GM23338 (cell line): ENCODE data around the gene PTPRN2. TPM values are rescaled to one million over a fixed set of nuclear protein-coding genes. Genes with fewer than 3 reads are reported as not detected.

Experiments
- ATAC-seq: fragments of 200-7000 bp; cut with Tn5 transposase; 3 replicates; pipeline ENCODE4 v1.9.1; 2020
- DNase-seq: peaks from one replicate; pipeline ENCODE4 v3.0.0-alpha.2; 2015; ENCODE audit warnings: low spot score
- H2AFZ ChIP-seq: fragments of 200-600 bp; sonication (generic); 2 replicates; pipeline ENCODE4 v1.8.0; 2016; ENCODE audit warnings: antibody characterized with exemption, mild to moderate bottlenecking, moderate library complexity
- H3F3A ChIP-seq: fragments of 200-600 bp; sonication (generic); replicated peaks from 2 replicates; pipeline ENCODE4 v1.8.0; 2017; ENCODE audit warnings: antibody characterized with exemption, mixed run types, low read depth
- H3K27ac ChIP-seq: fragments of 200-600 bp; sonication (generic); 2 replicates; pipeline ENCODE4 v1.6.1; 2016; ENCODE audit warnings: low read depth
- H3K27me3 ChIP-seq: fragments of 200-600 bp; sonication (generic); 2 replicates; pipeline ENCODE4 v1.8.0; 2016; ENCODE audit warnings: mild to moderate bottlenecking, mixed run types, moderate library complexity; ENCODE audit not compliant: insufficient read depth
- H3K36me3 ChIP-seq: fragments of 200-600 bp; sonication (generic); 2 replicates; pipeline ENCODE4 v1.8.0; 2016; ENCODE audit warnings: mild to moderate bottlenecking; ENCODE audit not compliant: insufficient read depth
- H3K4me1 ChIP-seq: fragments of 200-600 bp; sonication (generic); 2 replicates; pipeline ENCODE4 v1.8.0; 2016; ENCODE audit warnings: mild to moderate bottlenecking, moderate library complexity; ENCODE audit not compliant: insufficient read depth
- H3K4me2 ChIP-seq: fragments of 200-600 bp; sonication (generic); 2 replicates; pipeline ENCODE4 v1.7.1; 2017; ENCODE audit warnings: mixed run types
- H3K4me3 ChIP-seq: fragments of 200-600 bp; sonication (generic); 2 replicates; pipeline ENCODE4 v1.6.1; 2016; ENCODE audit warnings: mixed run types
- H3K79me2 ChIP-seq: fragments of 200-600 bp; sonication (generic); replicated peaks from 2 replicates; pipeline ENCODE4 v1.8.0; 2017; ENCODE audit warnings: mild to moderate bottlenecking; ENCODE audit not compliant: insufficient read depth
- H3K9me2 ChIP-seq: fragments of 200-600 bp; sonication (generic); 2 replicates; pipeline ENCODE4 v1.8.0; 2017; ENCODE audit not compliant: insufficient read depth
- H4K20me1 ChIP-seq: fragments of 200-600 bp; sonication (generic); replicated peaks from 2 replicates; pipeline ENCODE4 v1.8.0; 2017; ENCODE audit warnings: mild to moderate bottlenecking; ENCODE audit not compliant: insufficient read depth
- H3K27ac Mint-ChIP-seq: 2 replicates; pipeline ENCODE4 v1.8.0; 2020; ENCODE audit warnings: inconsistent platforms, mild to moderate bottlenecking, moderate library complexity, mixed read lengths
- H3K27me3 Mint-ChIP-seq: 3 replicates; pipeline ENCODE4 v1.8.0; 2022; ENCODE audit warnings: low read depth, mild to moderate bottlenecking, moderate library complexity, mixed read lengths, inconsistent platforms; ENCODE audit not compliant: insufficient read depth, poor library complexity
- H3K36me3 Mint-ChIP-seq: 3 replicates; pipeline ENCODE4 v1.8.0; 2021; ENCODE audit warnings: low read depth, mild to moderate bottlenecking, inconsistent platforms, moderate library complexity, mixed read lengths
- H3K4me1 Mint-ChIP-seq: 3 replicates; pipeline ENCODE4 v1.8.0; 2020; ENCODE audit warnings: mild to moderate bottlenecking, inconsistent platforms, mixed read lengths
- H3K4me3 Mint-ChIP-seq: 3 replicates; pipeline ENCODE4 v1.8.0; 2021; ENCODE audit warnings: moderate library complexity, mild to moderate bottlenecking, inconsistent platforms, mixed read lengths
- H3K9me3 Mint-ChIP-seq: 3 replicates; pipeline ENCODE4 v1.8.0; 2020; ENCODE audit warnings: moderate library complexity, mild to moderate bottlenecking, inconsistent platforms, mixed read lengths
- CREB1 ChIP-seq: fragments of 250-450 bp; sonication (Bioruptor Pico); IDR thresholded peaks from 2 replicates; pipeline ENCODE4 v1.5.0; 2020; ENCODE audit warnings: low read depth, mild to moderate bottlenecking, moderate library complexity
- CTCF ChIP-seq, 2 experiments: fragments of 200-600 bp in 1 of 2; sonication (generic) in 1 of 2; conservative IDR thresholded peaks; 2 replicates each; pipeline versions ENCODE4 v1.5.1 to v1.6.1; 2016 to 2017; ENCODE audit warnings: antibody characterized with exemption in 2 of 2, low read depth in 2 of 2, mild to moderate bottlenecking in 2 of 2, moderate library complexity in 1 of 2
- EZH2 ChIP-seq: fragments of 200-600 bp; sonication (generic); IDR thresholded peaks from one replicate; pipeline ENCODE4 v1.8.0; 2017; ENCODE audit warnings: antibody characterized with exemption, mild to moderate bottlenecking, low read depth; ENCODE audit not compliant: unreplicated experiment
- EZH2phosphoT487 ChIP-seq: fragments of 200-600 bp; sonication (generic); IDR thresholded peaks from one replicate; pipeline ENCODE4 v1.8.1; 2018; ENCODE audit warnings: antibody characterized with exemption; ENCODE audit not compliant: unreplicated experiment
- JUNB ChIP-seq: IDR thresholded peaks from one replicate; pipeline ENCODE4 v1.6.1; 2016; ENCODE audit warnings: antibody characterized with exemption; ENCODE audit not compliant: unreplicated experiment
- NANOG ChIP-seq: IDR thresholded peaks from 2 replicates; pipeline ENCODE4 v1.6.1; 2016; ENCODE audit warnings: antibody characterized with exemption, borderline replicate concordance
- POLR2AphosphoS5 ChIP-seq: IDR thresholded peaks from 2 replicates; pipeline ENCODE4 v1.6.1; 2016; ENCODE audit warnings: antibody characterized with exemption, low read depth
- STAT1 ChIP-seq: IDR thresholded peaks from one replicate; pipeline ENCODE4 v1.6.1; 2016; ENCODE audit warnings: antibody characterized with exemption; ENCODE audit not compliant: unreplicated experiment
- ZNF114 ChIP-seq: fragments of 250-450 bp; sonication (Bioruptor Pico); IDR thresholded peaks from 2 replicates; pipeline ENCODE4 v1.5.0; 2020; ENCODE audit warnings: mild to moderate bottlenecking, moderate library complexity
- ZNF331 ChIP-seq: fragments of 250-450 bp; sonication (Bioruptor Pico); IDR thresholded peaks from 2 replicates; pipeline ENCODE4 v1.5.0; 2020; ENCODE audit warnings: low read depth, mild to moderate bottlenecking, moderate library complexity
- polyA plus RNA-seq: library from polyadenylated mRNA; unstranded; fragments of >200 nt; fragmentation: Nextera tagmentation; extraction: Ambion mirVana; gene quantifications from 2 replicates; pipeline ENCODE4 v1.2.1, GENCODE V29; 2016
- total RNA-seq: library from RNA; depleted of rRNA; stranded (reverse); fragments of >200 nt; shearing (Covaris generic); gene quantifications from 2 replicates; pipeline ENCODE4 v1.2.3, GENCODE V29; 2014
- TF ChIP-seq, protein P1 (sequence below): fragments of 250-450 bp; sonication (Bioruptor Pico); IDR thresholded peaks from 2 replicates; pipeline ENCODE4 v1.5.0; 2020; ENCODE audit warnings: mild to moderate bottlenecking, moderate library complexity
- TF ChIP-seq, protein P2 (sequence below): IDR thresholded peaks from one replicate; pipeline ENCODE4 v1.6.1; 2018; ENCODE audit warnings: antibody characterized with exemption; ENCODE audit not compliant: unreplicated experiment
- TF ChIP-seq, protein P3 (sequence below): IDR thresholded peaks from 2 replicates; pipeline ENCODE4 v1.6.1; 2016; ENCODE audit warnings: antibody characterized with exemption

Gene PTPRN2
- total and polyA plus RNA-seq, 2 experiments from 2014 or later = 0.87 to 4.0 TPM

DNA sequence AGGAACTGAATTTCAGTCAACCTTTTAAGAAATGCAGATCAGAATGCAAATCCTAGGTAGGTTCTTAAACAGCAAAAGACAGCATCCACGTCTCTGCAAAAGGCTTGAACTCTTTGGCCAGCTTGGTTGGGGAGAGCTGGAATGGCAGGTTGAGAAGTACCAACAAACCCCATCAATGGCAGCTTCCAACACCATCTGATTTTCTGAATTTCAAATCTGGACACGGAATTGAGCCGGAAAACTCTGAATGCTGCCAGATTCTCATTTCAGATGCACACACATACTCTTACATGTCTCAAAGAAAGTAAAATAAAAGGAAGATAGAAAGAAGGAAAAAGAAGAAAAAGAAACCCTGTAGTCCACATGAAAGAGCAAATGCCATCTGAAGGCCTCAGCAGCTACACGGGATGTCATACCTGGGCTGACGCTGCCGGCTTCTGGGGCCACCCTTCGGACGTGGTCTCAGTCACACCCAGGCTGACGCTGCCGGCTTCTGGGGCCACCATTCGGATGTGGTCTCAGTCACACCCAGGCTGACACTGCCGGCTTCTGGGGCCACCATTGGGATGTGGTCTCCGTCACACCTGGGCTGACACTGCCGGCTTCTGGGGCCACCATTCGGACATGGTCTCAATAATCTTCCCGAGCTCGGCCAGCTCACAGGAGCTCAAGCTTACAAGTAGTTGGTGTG lies 165.3 kb downstream of the PTPRN2 start:
- peaks cover 31% of the 10 kb centered on the region for H3K36me3 Mint-ChIP-seq
- no peak overlapping the region for H2AFZ ChIP-seq
- no peak overlapping the region for H3K4me3 ChIP-seq
- H4K20me1 ChIP-seq = no peaks in the 10 kb centered on the region
- no peaks in the 10 kb centered on the region for H3K27me3 ChIP-seq
- H3K27ac ChIP-seq = no peak overlapping the region
- no peak overlapping the region for H3K4me3 Mint-ChIP-seq
- H3K36me3 ChIP-seq = no peaks in the 10 kb centered on the region
- no peak for ATAC-seq
- peaks cover 6% of the 10 kb centered on the region for H3K27me3 Mint-ChIP-seq
- H3K79me2 ChIP-seq = no peaks in the 10 kb centered on the region
- no peaks in the 10 kb centered on the region for H3K9me2 ChIP-seq
- no peaks in the 10 kb centered on the region for H3K4me1 ChIP-seq
- DNase-seq = no peak
- peaks cover 70% of the 10 kb centered on the region for H3K9me3 Mint-ChIP-seq
- H3F3A ChIP-seq = no peaks in the 10 kb centered on the region
- H3K27ac Mint-ChIP-seq = no peak overlapping the region
- H3K4me2 ChIP-seq = no peak overlapping the region
- no peak for TF ChIP-seq EZH2phosphoT487
- no peak for TF ChIP-seq NANOG
- no peak for TF ChIP-seq CREB1
- TF ChIP-seq JUNB = no peak
- TF ChIP-seq POLR2AphosphoS5 = no peak
- no peak for TF ChIP-seq EZH2
- TF ChIP-seq STAT1 = no peak
- TF ChIP-seq ZNF331 = no peak
- TF ChIP-seq ZNF114 (CRISPR knock-in tag) = no peak
- TF ChIP-seq, protein P1, sequence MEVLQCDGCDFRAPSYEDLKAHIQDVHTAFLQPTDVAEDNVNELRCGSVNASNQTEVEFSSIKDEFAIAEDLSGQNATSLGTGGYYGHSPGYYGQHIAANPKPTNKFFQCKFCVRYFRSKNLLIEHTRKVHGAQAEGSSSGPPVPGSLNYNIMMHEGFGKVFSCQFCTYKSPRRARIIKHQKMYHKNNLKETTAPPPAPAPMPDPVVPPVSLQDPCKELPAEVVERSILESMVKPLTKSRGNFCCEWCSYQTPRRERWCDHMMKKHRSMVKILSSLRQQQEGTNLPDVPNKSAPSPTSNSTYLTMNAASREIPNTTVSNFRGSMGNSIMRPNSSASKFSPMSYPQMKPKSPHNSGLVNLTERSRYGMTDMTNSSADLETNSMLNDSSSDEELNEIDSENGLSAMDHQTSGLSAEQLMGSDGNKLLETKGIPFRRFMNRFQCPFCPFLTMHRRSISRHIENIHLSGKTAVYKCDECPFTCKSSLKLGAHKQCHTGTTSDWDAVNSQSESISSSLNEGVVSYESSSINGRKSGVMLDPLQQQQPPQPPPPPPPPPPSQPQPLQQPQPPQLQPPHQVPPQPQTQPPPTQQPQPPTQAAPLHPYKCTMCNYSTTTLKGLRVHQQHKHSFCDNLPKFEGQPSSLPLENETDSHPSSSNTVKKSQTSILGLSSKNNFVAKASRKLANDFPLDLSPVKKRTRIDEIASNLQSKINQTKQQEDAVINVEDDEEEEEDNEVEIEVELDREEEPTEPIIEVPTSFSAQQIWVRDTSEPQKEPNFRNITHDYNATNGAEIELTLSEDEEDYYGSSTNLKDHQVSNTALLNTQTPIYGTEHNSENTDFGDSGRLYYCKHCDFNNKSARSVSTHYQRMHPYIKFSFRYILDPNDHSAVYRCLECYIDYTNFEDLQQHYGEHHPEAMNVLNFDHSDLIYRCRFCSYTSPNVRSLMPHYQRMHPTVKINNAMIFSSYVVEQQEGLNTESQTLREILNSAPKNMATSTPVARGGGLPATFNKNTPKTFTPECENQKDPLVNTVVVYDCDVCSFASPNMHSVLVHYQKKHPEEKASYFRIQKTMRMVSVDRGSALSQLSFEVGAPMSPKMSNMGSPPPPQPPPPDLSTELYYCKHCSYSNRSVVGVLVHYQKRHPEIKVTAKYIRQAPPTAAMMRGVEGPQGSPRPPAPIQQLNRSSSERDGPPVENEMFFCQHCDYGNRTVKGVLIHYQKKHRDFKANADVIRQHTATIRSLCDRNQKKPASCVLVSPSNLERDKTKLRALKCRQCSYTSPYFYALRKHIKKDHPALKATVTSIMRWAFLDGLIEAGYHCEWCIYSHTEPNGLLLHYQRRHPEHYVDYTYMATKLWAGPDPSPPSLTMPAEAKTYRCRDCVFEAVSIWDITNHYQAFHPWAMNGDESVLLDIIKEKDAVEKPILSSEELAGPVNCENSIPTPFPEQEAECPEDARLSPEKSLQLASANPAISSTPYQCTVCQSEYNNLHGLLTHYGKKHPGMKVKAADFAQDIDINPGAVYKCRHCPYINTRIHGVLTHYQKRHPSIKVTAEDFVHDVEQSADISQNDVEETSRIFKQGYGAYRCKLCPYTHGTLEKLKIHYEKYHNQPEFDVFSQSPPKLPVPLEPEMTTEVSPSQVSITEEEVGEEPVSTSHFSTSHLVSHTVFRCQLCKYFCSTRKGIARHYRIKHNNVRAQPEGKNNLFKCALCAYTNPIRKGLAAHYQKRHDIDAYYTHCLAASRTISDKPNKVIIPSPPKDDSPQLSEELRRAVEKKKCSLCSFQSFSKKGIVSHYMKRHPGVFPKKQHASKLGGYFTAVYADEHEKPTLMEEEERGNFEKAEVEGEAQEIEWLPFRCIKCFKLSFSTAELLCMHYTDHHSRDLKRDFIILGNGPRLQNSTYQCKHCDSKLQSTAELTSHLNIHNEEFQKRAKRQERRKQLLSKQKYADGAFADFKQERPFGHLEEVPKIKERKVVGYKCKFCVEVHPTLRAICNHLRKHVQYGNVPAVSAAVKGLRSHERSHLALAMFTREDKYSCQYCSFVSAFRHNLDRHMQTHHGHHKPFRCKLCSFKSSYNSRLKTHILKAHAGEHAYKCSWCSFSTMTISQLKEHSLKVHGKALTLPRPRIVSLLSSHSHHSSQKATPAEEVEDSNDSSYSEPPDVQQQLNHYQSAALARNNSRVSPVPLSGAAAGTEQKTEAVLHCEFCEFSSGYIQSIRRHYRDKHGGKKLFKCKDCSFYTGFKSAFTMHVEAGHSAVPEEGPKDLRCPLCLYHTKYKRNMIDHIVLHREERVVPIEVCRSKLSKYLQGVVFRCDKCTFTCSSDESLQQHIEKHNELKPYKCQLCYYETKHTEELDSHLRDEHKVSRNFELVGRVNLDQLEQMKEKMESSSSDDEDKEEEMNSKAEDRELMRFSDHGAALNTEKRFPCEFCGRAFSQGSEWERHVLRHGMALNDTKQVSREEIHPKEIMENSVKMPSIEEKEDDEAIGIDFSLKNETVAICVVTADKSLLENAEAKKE (CRISPR knock-in tag) = no peak
- no peak for TF ChIP-seq CTCF (conservative IDR thresholded peaks at IDR 0.05; ENCODE audit: low read depth in 2 of 2)
- TF ChIP-seq, protein P2, sequence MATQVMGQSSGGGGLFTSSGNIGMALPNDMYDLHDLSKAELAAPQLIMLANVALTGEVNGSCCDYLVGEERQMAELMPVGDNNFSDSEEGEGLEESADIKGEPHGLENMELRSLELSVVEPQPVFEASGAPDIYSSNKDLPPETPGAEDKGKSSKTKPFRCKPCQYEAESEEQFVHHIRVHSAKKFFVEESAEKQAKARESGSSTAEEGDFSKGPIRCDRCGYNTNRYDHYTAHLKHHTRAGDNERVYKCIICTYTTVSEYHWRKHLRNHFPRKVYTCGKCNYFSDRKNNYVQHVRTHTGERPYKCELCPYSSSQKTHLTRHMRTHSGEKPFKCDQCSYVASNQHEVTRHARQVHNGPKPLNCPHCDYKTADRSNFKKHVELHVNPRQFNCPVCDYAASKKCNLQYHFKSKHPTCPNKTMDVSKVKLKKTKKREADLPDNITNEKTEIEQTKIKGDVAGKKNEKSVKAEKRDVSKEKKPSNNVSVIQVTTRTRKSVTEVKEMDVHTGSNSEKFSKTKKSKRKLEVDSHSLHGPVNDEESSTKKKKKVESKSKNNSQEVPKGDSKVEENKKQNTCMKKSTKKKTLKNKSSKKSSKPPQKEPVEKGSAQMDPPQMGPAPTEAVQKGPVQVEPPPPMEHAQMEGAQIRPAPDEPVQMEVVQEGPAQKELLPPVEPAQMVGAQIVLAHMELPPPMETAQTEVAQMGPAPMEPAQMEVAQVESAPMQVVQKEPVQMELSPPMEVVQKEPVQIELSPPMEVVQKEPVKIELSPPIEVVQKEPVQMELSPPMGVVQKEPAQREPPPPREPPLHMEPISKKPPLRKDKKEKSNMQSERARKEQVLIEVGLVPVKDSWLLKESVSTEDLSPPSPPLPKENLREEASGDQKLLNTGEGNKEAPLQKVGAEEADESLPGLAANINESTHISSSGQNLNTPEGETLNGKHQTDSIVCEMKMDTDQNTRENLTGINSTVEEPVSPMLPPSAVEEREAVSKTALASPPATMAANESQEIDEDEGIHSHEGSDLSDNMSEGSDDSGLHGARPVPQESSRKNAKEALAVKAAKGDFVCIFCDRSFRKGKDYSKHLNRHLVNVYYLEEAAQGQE = no peak
- TF ChIP-seq, protein P3, sequence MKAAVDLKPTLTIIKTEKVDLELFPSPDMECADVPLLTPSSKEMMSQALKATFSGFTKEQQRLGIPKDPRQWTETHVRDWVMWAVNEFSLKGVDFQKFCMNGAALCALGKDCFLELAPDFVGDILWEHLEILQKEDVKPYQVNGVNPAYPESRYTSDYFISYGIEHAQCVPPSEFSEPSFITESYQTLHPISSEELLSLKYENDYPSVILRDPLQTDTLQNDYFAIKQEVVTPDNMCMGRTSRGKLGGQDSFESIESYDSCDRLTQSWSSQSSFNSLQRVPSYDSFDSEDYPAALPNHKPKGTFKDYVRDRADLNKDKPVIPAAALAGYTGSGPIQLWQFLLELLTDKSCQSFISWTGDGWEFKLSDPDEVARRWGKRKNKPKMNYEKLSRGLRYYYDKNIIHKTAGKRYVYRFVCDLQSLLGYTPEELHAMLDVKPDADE = no peak
- H3K4me1 Mint-ChIP-seq = no peaks in the 10 kb centered on the region
